GM18909 (cell line): ENCODE results near the gene FASTK.

Experiments
- ATAC-seq: cut with Tn5 transposase; IDR thresholded peaks from one replicate; pipeline ENCODE4 v1.9.1; 2021; ENCODE audit warnings: mild to moderate bottlenecking; ENCODE audit not compliant: unreplicated experiment, poor library complexity

The FASTK gene

GRCh38 chr7:151100921-151101320 is 20.3 kb upstream of the FASTK start:
- ATAC-seq = no peak

- ATAC-seq = no peak
Observed at GRCh38 chr7:151099486-151100211, 19.0 kb upstream of the FASTK start.

DNA sequence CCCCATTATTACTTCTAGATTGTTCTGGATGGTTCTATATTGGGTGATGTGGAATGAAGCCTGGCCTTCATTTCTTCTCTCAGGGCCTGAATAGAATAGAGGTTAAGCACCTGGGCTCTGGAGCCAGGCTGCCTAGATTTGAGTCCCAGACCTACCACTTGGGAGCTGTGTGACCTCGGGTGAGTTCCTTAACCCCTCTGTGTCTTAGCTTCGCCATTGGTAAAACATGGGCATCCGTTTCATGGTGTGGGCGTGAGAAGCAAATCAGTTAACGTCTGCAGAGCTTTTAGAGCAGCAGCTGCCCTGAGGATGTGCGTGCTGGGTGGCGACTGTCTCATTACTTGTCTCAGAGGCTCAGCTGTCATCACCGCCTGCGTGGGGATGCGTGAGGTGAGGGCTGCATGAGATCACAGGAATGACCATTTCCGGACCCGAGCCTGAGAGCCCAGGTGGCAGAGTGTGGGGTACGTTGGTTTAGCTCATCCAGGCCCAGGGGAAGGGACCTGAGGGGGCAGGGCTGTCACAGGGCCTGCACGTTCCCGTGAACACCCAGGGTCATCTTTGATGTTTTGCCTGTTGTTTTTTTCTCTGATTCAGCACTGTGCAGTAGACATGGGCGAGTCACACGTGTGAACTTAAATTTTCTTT is 15.3 kb upstream of the FASTK start:
- ATAC-seq = no peak

- no peak for ATAC-seq
Observed at GRCh38 chr7:151095123-151095797, 14.7 kb upstream of the FASTK start.

DNA sequence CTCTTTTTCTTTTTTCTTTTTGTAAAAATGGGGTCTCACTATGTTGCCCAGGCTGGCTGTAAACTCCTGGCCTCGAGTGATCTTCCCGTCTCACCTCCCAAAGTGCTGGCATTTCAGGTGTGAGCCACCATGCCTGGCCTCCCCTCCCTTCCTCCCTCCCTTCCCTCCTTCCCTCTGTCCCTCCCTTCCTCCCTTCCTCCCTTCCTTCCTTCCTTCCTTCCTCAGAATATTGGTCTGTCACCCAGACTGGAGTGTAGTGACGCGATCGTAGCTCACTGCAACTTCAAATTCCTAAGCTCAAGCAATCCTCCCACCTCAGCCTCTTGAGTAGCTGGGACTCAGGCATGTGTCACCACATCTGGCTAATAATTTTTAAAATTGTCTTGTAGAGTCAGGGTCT is 14.1 kb upstream of the FASTK start:
- no peak for ATAC-seq

DNA sequence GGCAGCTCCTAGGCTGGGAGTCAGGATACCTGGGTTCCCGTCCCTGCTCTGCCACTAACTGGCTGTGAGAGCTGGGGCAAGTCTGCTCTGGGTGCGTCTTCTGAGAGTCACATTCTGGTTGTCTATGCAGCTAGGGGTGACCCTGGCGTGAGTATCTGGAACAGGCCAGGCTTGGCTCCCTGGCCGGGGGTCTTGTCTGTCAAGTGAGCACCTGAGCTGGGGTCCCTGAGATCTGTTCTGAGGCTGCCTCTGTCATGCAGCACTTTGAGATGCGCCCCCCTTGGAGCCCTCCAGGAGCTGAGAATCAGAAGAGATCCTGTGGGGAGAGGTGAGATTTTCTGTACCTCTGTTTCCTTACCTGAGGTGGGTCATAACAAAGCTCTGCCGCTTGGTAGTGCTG is 13.1 kb upstream of the FASTK start:
- no peak for ATAC-seq

DNA sequence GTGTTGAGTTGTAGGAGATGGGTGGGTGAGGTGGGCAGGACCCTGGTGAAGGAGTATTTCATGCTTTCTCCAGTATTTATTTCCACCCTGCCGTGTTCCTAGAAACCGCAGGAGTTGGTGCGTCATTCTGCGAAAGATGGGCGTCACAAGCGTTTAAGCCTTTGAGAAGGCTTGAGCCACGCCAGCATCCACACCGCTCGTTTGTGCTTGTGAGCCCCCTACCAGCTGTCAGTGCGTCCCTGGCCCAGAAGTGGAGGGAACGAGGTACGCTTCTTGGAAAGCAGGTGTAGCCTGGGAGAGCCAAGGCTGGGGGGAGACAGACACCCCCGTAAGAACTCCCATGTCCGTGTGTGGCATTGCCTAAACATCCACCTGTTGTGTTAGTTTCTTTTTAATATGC is 11.4 kb upstream of the FASTK start:
- no peak for ATAC-seq

GRCh38 chr7:151091431-151091830 is 10.8 kb upstream of the FASTK start:
- ATAC-seq = no peak

DNA sequence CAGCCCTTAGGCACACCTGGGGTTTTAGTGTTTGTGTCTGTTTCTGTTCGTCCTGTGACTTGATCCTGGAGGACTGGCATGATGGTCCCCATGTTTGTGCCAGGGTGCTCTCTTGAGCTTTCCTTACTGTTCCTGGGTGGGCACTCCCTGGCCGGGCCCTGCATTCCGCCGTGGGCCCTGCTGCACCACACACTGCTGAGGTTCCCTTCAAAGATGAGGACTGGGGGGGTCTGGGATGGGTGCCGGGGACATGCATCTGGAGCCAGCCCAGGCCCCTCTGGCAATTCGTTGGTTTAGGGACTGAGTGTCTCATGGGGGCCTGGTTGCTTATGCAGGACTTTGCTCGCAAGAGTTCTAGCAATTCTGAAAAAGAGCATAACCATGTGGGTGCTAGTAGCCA is 10.4 kb upstream of the FASTK start:
- ATAC-seq = no peak

- ATAC-seq = no peak
Observed at GRCh38 chr7:151089893-151090730, 9.5 kb upstream of the FASTK start.

- no peak for ATAC-seq
Observed at GRCh38 chr7:151088856-151089699, 8.5 kb upstream of the FASTK start.

DNA sequence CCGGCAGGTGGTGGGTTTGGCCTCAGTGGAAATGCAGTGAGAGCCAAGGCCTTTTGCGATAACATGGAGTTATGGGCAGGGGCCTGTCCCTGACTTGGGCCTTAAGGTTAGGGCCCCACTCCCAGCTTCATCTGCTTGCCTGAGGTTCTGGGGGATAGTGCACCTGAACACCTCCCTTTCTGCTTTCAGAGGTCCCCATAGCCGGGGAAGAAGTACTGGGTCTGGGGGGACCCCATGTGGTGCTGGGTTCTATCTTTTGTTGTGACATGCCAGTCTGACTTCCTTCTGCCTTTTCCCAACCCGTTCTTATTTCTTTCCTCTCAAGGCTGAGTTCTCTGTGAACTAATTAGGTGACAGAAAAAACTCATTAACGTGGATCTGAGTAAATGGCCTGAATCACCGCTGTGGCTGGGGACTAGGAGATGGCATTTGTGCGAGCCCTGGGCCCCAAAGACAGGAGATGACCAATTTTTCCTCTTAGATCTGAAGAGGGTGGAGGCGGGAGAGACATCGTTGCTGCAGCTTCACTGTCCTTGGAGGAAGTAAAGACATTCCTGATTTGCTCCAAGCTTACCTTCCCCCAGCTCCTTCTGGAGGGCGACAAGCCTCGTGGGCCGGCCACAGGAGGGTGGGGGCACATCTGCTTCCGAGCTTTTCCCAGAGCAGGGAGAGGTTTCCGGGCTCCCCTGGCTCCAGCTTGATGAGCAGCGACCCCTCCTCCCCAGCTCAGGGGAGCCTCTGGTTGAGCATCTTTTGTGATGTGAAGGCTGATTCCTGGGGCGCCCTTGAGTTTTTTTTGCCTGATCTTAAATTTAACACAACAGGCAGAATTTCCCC is 7.6 kb upstream of the FASTK start:
- no peak for ATAC-seq

GRCh38 chr7:151087245-151088018 is 6.8 kb upstream of the FASTK start:
- ATAC-seq = peak; percentile 31

- no peak for ATAC-seq
Observed at GRCh38 chr7:151086802-151087244, 6.2 kb upstream of the FASTK start.

- peak; percentile 42 for ATAC-seq
Observed at GRCh38 chr7:151085691-151086620, 5.3 kb upstream of the FASTK start, which contains the start of gene AGAP3. Gene AGAP3 (plus strand): TSS chr7:151086475. CDS start chr7:151086742, 267 bp downstream.

DNA sequence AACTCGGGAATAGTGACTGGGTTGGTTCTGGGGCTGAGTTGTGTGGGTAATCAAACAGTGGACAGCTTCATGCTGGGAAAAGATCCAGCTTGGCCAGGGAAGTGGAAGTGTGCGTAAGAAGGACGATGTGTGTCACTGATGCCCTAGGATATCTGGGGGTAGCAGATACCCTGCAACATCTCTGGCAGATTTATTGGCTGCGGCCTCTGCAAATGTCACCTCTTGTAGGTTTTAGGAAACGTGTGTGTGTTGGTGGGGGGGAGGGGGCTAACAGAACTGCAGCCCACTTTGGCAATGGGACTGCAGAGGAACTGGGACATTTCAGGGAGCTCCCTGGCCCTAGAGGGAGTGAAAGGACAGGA is 4.7 kb upstream of the FASTK start:
- no peak for ATAC-seq

DNA sequence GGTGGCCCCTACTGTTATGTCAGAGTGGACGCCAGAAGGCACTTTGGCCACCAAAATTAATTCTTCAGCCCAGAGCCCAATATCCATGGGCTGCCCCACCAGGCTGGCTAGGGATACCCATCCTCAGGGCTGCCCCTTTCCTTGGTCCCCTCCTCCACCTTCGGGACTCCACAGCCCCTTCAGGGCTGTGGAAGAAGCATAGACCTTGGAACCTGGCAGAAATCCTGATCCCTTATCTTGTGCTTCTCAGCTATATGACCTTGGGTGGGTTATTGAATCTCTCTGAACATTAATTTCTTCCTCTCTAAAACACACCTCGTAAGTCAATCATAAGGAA is 3.2 kb upstream of the FASTK start:
- ATAC-seq = no peak
